ENCODE data around the gene DTL. TPM values are rescaled to one million over a fixed set of nuclear protein-coding genes. Genes with fewer than 3 reads are reported as not detected.

DTL gene
- total RNA-seq, 1 donor from 2014 or later: 6.3 TPM

DNA sequence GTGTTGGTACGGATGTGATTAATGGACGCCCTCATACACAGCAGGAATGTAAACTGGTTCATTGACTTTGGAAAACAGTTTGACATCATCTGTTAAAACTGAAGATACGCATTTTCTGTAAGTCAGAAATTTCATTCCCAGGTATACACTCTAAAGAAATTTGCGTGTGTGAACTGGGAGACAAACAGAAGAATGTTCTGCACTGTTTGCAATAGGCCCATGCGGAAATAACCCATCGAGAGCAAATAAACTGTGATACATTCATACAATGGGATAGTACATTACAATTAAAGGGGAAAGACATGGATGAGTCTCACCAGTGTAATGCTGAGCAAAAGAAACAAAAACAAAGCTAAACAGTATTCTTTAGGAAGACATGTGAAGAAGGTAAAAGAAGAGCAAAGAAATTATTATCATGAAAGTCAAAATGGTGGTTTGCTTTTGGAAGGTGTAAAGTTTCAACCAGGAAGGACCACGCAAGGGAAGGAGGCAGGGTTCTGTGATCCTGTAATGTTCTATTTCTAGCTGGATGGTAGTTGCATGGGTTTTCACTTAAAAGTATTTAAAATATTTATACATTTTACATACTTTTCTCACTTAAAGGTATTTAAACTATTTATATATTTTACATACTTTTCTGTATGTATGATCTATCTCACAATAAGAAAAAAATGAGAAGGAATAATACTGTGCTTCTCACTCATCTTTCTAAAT, 30.5 kb upstream of the DTL start:
- Histone ChIP-seq H3K4me1 (ENCODE audit: insufficient read depth, low read length) (no peaks in the 10 kb centered on the region), H3K79me2 (ENCODE audit: insufficient read depth, low read length) (no peaks in the 10 kb centered on the region), H4K20me1 (ENCODE audit: insufficient read depth, low read length) (no peaks in the 10 kb centered on the region), H3K27ac (ENCODE audit: low read depth, low read length) (no peak overlapping the region), H3K4me3 (ENCODE audit: insufficient read depth, low read depth, low read length) (no peak overlapping the region), H3K36me3 (ENCODE audit: insufficient read depth, low read length) (peaks cover 12% of the 10 kb centered on the region), H3K9me3 (ENCODE audit: insufficient read depth, low read depth, low read length) (no peaks in the 10 kb centered on the region), H3K9ac (ENCODE audit: low read length) (no peak overlapping the region), H2AFZ (ENCODE audit: low read depth, low read length) (no peak overlapping the region), H3K4me2 (ENCODE audit: low read length) (no peak overlapping the region), H3K27me3 (ENCODE audit: insufficient read depth, low read length) (no peaks in the 10 kb centered on the region)
- TF ChIP-seq, protein P1, sequence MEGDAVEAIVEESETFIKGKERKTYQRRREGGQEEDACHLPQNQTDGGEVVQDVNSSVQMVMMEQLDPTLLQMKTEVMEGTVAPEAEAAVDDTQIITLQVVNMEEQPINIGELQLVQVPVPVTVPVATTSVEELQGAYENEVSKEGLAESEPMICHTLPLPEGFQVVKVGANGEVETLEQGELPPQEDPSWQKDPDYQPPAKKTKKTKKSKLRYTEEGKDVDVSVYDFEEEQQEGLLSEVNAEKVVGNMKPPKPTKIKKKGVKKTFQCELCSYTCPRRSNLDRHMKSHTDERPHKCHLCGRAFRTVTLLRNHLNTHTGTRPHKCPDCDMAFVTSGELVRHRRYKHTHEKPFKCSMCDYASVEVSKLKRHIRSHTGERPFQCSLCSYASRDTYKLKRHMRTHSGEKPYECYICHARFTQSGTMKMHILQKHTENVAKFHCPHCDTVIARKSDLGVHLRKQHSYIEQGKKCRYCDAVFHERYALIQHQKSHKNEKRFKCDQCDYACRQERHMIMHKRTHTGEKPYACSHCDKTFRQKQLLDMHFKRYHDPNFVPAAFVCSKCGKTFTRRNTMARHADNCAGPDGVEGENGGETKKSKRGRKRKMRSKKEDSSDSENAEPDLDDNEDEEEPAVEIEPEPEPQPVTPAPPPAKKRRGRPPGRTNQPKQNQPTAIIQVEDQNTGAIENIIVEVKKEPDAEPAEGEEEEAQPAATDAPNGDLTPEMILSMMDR (IDR thresholded peaks at IDR 0.05; ENCODE audit: insufficient read depth, low read depth, low read length): no peak
- TF ChIP-seq EZH2 (IDR thresholded peaks at IDR 0.05; ENCODE audit: insufficient read depth, low read length): no peak
- H3K27me3 Mint-ChIP-seq (ENCODE audit: low read depth, unreplicated experiment): no peaks in the 10 kb centered on the region
- FAIRE-seq (no peak), DNase-seq (ENCODE audit: low read depth) (no peak)
- no peak overlapping the region for H3K27ac Mint-ChIP-seq (ENCODE audit: unreplicated experiment)
- H3K36me3 Mint-ChIP-seq (ENCODE audit: low read depth, unreplicated experiment): peaks cover 2% of the 10 kb centered on the region
- peaks cover 6% of the 10 kb centered on the region for H3K4me1 Mint-ChIP-seq (ENCODE audit: low read depth, unreplicated experiment)
- no peaks in the 10 kb centered on the region for H3K9me3 Mint-ChIP-seq (ENCODE audit: unreplicated experiment)
- no peak overlapping the region for H3K4me3 Mint-ChIP-seq (ENCODE audit: unreplicated experiment)

DNA sequence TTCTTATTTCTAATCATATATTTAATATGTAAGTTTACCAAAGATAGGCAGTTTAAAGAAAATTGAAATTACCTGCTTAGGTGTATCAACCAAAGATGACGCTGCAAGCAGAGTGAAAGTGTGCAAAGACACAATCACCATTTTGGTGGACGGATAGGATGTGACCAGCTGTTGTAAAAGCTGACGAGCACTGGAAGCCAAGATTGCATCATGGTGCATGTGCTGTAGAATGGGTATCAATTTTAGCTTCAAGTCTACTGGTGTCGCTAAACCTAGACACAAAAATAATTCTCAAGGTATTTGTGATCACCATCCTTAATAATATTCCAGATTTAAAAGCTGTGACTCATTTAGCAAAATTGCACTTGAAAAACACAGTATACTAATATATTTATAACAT, 28.4 kb upstream of the DTL start:
- H3K27me3 ChIP-seq (ENCODE audit: insufficient read depth, low read length): no peaks in the 10 kb centered on the region
- peaks cover 8% of the 10 kb centered on the region for H3K36me3 ChIP-seq (ENCODE audit: insufficient read depth, low read length)
- no peak overlapping the region for H3K9ac ChIP-seq (ENCODE audit: low read length)
- no peak overlapping the region for H3K4me2 ChIP-seq (ENCODE audit: low read length)
- Mint-ChIP-seq H3K27me3 (ENCODE audit: low read depth, unreplicated experiment) (no peaks in the 10 kb centered on the region), H3K4me3 (ENCODE audit: unreplicated experiment) (no peak overlapping the region), H3K9me3 (ENCODE audit: unreplicated experiment) (no peaks in the 10 kb centered on the region), H3K27ac (ENCODE audit: unreplicated experiment) (no peak overlapping the region), H3K4me1 (ENCODE audit: low read depth, unreplicated experiment) (peaks cover 6% of the 10 kb centered on the region), H3K36me3 (ENCODE audit: low read depth, unreplicated experiment) (no peaks in the 10 kb centered on the region)
- H3K4me1 ChIP-seq (ENCODE audit: insufficient read depth, low read length): no peaks in the 10 kb centered on the region
- H3K9me3 ChIP-seq (ENCODE audit: insufficient read depth, low read depth, low read length): no peaks in the 10 kb centered on the region
- no peak overlapping the region for H3K4me3 ChIP-seq (ENCODE audit: insufficient read depth, low read depth, low read length)
- H2AFZ ChIP-seq (ENCODE audit: low read depth, low read length): no peak overlapping the region
- no peaks in the 10 kb centered on the region for H3K79me2 ChIP-seq (ENCODE audit: insufficient read depth, low read length)
- H4K20me1 ChIP-seq (ENCODE audit: insufficient read depth, low read length): no peaks in the 10 kb centered on the region
- no peak overlapping the region for H3K27ac ChIP-seq (ENCODE audit: low read depth, low read length)
- TF ChIP-seq EZH2 (IDR thresholded peaks at IDR 0.05; ENCODE audit: insufficient read depth, low read length): no peak
- TF ChIP-seq, protein P1 (IDR thresholded peaks at IDR 0.05; ENCODE audit: insufficient read depth, low read depth, low read length): no peak
- no peak for FAIRE-seq
- DNase-seq (ENCODE audit: low read depth): no peak

DNA sequence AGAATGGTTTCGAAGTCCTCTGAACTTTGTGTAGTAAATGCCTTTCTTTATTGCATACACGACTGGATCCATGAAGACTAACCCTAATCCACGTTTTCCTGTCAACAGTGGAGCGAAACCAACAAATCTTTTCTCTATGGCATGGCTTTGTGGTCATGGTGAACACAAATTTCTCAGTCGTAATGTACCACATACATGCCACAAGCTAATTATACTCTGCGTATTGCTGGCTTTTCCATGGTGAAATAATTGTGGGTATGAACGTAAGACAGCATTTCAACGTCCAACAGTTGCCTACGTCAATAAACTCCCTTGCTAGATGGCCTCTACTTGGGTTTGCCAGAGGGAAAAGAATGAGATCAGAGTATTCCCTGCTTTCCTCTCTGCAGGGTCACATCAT, 27.7 kb upstream of the DTL start:
- peaks cover 8% of the 10 kb centered on the region for H3K36me3 ChIP-seq (ENCODE audit: insufficient read depth, low read length)
- TF ChIP-seq, protein P1 (IDR thresholded peaks at IDR 0.05; ENCODE audit: insufficient read depth, low read depth, low read length): no peak
- TF ChIP-seq EZH2 (IDR thresholded peaks at IDR 0.05; ENCODE audit: insufficient read depth, low read length): no peak
- DNase-seq (ENCODE audit: low read depth): no peak
- H3K4me3 Mint-ChIP-seq (ENCODE audit: unreplicated experiment): no peak overlapping the region
- H3K79me2 ChIP-seq (ENCODE audit: insufficient read depth, low read length): no peaks in the 10 kb centered on the region
- no peaks in the 10 kb centered on the region for H3K27me3 ChIP-seq (ENCODE audit: insufficient read depth, low read length)
- no peak overlapping the region for H3K4me2 ChIP-seq (ENCODE audit: low read length)
- H3K9me3 Mint-ChIP-seq (ENCODE audit: unreplicated experiment): no peaks in the 10 kb centered on the region
- no peak overlapping the region for H2AFZ ChIP-seq (ENCODE audit: low read depth, low read length)
- H3K27ac ChIP-seq (ENCODE audit: low read depth, low read length): no peak overlapping the region
- H3K4me1 ChIP-seq (ENCODE audit: insufficient read depth, low read length): no peaks in the 10 kb centered on the region
- no peak overlapping the region for H3K4me3 ChIP-seq (ENCODE audit: insufficient read depth, low read depth, low read length)
- H3K27me3 Mint-ChIP-seq (ENCODE audit: low read depth, unreplicated experiment): no peaks in the 10 kb centered on the region
- no peak for FAIRE-seq
- H3K36me3 Mint-ChIP-seq (ENCODE audit: low read depth, unreplicated experiment): no peaks in the 10 kb centered on the region
- H3K9me3 ChIP-seq (ENCODE audit: insufficient read depth, low read depth, low read length): no peaks in the 10 kb centered on the region
- H3K27ac Mint-ChIP-seq (ENCODE audit: unreplicated experiment): no peak overlapping the region
- no peaks in the 10 kb centered on the region for H4K20me1 ChIP-seq (ENCODE audit: insufficient read depth, low read length)
- no peak overlapping the region for H3K9ac ChIP-seq (ENCODE audit: low read length)
- peaks cover under 1% of the 10 kb centered on the region for H3K4me1 Mint-ChIP-seq (ENCODE audit: low read depth, unreplicated experiment)

Data from astrocyte (in vitro differentiated cells and primary cell).